Parathyroid adenoma (tissue), 2 donors: ENCODE data around the gene PATE2.

ENCODE experiments used
- H2AFZ ChIP-seq: fragments of 300-600 bp; sonication (generic); one replicate; pipeline ENCODE4 v1.7.0; 2017; ENCODE audit warnings: antibody characterized with exemption, mild to moderate bottlenecking
- H3K27ac ChIP-seq: fragments of 300-600 bp; sonication (generic); one replicate; pipeline ENCODE4 v1.7.0; 2017
- H3K27me3 ChIP-seq: fragments of 300-600 bp; sonication (generic); one replicate; pipeline ENCODE4 v1.7.0; 2017; ENCODE audit warnings: low read length; ENCODE audit not compliant: control insufficient read depth, insufficient read depth
- H3K36me3 ChIP-seq: fragments of 300-600 bp; sonication (generic); one replicate; pipeline ENCODE4 v1.7.0; 2017; ENCODE audit warnings: low read length; ENCODE audit not compliant: control insufficient read depth, insufficient read depth
- H3K4me1 ChIP-seq: fragments of 300-600 bp; sonication (generic); one replicate; pipeline ENCODE4 v1.7.0; 2017; ENCODE audit warnings: control low read depth
- H3K4me2 ChIP-seq: fragments of 300-600 bp; sonication (generic); one replicate; pipeline ENCODE4 v1.7.0; 2017; ENCODE audit warnings: low read length
- H3K4me3 ChIP-seq: fragments of 300-600 bp; sonication (generic); one replicate; pipeline ENCODE4 v1.7.0; 2017; ENCODE audit warnings: low read depth, low read length
- H3K79me2 ChIP-seq: fragments of 300-600 bp; sonication (generic); one replicate; pipeline ENCODE4 v1.7.0; 2017; ENCODE audit warnings: control low read depth
- H3K9ac ChIP-seq: fragments of 300-600 bp; sonication (generic); one replicate; pipeline ENCODE4 v1.7.0; 2017; ENCODE audit warnings: mild to moderate bottlenecking
- H3K9me3 ChIP-seq: fragments of 300-600 bp; sonication (generic); one replicate; pipeline ENCODE4 v1.7.0; 2017; ENCODE audit warnings: low read length; ENCODE audit not compliant: control insufficient read depth
- CTCF ChIP-seq: fragments of 300-600 bp; sonication (generic); IDR thresholded peaks from one replicate; pipeline ENCODE4 v1.7.0; 2017; ENCODE audit warnings: antibody characterized with exemption, mild to moderate bottlenecking
- donor health status: primary hyperparathyroidism.

Gene PATE2

GRCh38 chr11:125745979-125746378 lies 32.6 kb downstream of the PATE2 start, which contains the start of gene PATE1:
PATE1 (plus strand) TSS chr11:125746279; CDS start chr11:125746305, 26 bp downstream.
- no peaks in the 10 kb centered on the region for H3K36me3 ChIP-seq
- H3K4me3 ChIP-seq = no peak within 1 kb of the TSS
- H3K4me2 ChIP-seq = no peak within 1 kb of the TSS
- no peak for TF ChIP-seq CTCF
- H3K27ac ChIP-seq = no peak within 1 kb of the TSS
- no peaks in the 10 kb centered on the region for H3K79me2 ChIP-seq
- no peaks in the 10 kb centered on the region for H3K27me3 ChIP-seq
- no peak within 1 kb of the TSS for H2AFZ ChIP-seq
- H3K4me1 ChIP-seq = no peaks in the 10 kb centered on the region
- no peak within 1 kb of the TSS for H3K9ac ChIP-seq
- H3K9me3 ChIP-seq = no peaks in the 10 kb centered on the region

- Histone ChIP-seq H3K27me3 (no peaks in the 10 kb centered on the region), H3K4me2 (no peak overlapping the region), H3K4me3 (no peak overlapping the region), H3K4me1 (no peaks in the 10 kb centered on the region), H3K79me2 (no peaks in the 10 kb centered on the region), H3K9ac (no peak overlapping the region), H2AFZ (no peak overlapping the region), H3K36me3 (no peaks in the 10 kb centered on the region), H3K9me3 (no peaks in the 10 kb centered on the region), H3K27ac (no peak overlapping the region)
- TF ChIP-seq CTCF = no peak
Observed at GRCh38 chr11:125743681-125744080, 34.9 kb downstream of the PATE2 start.

- Histone ChIP-seq H3K9ac (no peak overlapping the region), H3K36me3 (no peaks in the 10 kb centered on the region), H3K4me2 (no peak overlapping the region), H3K27ac (no peak overlapping the region), H3K4me1 (no peaks in the 10 kb centered on the region), H3K4me3 (no peak overlapping the region), H3K27me3 (no peaks in the 10 kb centered on the region), H3K79me2 (no peaks in the 10 kb centered on the region), H3K9me3 (no peaks in the 10 kb centered on the region), H2AFZ (no peak overlapping the region)
- TF ChIP-seq CTCF = no peak
Observed at GRCh38 chr11:125740617-125741016, 38.0 kb downstream of the PATE2 start.

GRCh38 chr11:125728969-125729368 lies 49.7 kb downstream of the PATE2 start:
- Histone ChIP-seq H3K27ac (no peak overlapping the region), H3K36me3 (no peaks in the 10 kb centered on the region), H3K4me3 (no peak overlapping the region), H3K9ac (no peak overlapping the region), H2AFZ (no peak overlapping the region), H3K79me2 (no peaks in the 10 kb centered on the region), H3K27me3 (no peaks in the 10 kb centered on the region), H3K4me2 (no peak overlapping the region), H3K4me1 (no peaks in the 10 kb centered on the region), H3K9me3 (no peaks in the 10 kb centered on the region)
- no peak for TF ChIP-seq CTCF
